ENCODE measurements around the gene OR52W1.

GRCh38 chr11:6214530-6214929 lies 15.5 kb downstream of the OR52W1 start:
- TF ChIP-seq REST (IDR thresholded peaks at IDR 0.05; ENCODE audit: insufficient read depth in 1 of 2, low read depth in 2 of 2, low read length in 2 of 2) (no peak), TAF1 (IDR thresholded peaks at IDR 0.05; ENCODE audit: borderline replicate concordance, insufficient read depth, low read length) (no peak)
